ENCODE results near the gene CCNF. TPM values are rescaled to one million over a fixed set of nuclear protein-coding genes. Genes with fewer than 3 reads are reported as not detected.

Gene CCNF
- polyA plus RNA-seq, 4 donors: 7.8 to 11.9 (median 10.3) TPM

DNA sequence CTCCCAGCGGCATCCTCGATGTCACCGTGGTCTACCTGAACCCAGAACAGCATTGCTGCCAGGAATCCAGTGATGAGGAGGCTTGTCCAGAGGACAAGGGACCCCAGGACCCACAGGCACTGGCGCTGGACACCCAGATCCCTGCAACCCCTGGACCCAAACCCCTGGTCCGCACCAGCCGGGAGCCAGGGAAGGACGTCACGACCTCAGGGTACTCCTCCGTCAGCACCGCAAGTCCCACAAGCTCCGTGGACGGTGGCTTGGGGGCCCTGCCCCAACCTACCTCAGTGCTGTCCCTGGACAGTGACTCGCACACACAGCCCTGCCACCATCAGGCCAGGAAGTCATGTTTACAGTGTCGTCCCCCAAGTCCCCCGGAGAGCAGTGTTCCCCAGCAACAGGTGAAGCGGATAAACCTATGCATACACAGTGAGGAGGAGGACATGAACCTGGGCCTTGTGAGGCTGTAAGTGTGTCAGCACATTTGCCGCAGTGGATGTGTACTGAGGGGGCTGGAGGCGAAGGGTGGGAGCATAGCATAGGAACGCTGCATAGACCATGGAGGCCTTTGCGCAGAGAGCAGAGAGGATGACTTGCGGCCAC is 27.4 kb downstream of the CCNF start:
- no peak for DNase-seq (ENCODE audit: low read depth in 4 of 4, low spot score in 3 of 4)

DNA sequence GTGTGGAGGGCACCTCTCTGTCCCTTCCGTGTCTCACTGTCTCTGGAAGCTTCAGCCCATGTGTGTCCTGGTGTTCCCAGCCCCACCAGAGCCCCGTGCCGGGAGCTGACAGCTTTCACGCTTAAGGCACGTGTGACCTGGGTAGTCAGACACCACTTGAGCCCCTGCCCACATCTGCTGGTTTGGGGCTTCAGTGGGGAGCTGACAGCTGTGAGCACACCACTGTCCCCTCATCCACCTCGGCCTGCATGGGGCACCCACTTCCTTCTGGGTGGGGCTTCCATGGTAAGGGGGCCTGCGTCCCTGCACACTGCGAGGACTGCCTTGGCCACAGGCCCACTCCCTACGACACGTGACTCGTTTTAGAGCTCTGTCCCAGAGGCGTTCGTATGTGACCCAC is 28.0 kb downstream of the CCNF start:
- no peak for DNase-seq (ENCODE audit: low read depth in 4 of 4, low spot score in 3 of 4)

DNA sequence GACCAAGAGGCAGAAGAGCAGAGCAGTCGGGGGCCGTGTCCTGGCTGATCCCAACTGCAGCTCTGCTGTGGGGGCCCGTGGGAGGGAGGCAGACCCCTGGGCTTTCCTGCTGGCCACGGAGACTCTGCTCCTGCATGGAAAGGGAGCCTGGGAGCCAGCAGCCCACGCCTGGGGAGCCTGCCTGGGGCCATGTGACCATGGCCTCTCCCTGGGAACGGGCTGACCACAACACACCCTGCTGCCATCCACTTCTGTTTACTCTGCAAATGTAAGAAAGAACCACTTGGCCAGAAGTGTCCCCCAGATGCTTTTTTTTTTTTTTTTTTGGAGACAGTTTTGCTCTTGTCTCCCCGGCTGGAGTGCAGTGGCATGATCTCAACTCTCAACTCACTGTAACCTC is 28.7 kb downstream of the CCNF start:
- DNase-seq (ENCODE audit: low read depth in 4 of 4, low spot score in 3 of 4): no peak

DNA sequence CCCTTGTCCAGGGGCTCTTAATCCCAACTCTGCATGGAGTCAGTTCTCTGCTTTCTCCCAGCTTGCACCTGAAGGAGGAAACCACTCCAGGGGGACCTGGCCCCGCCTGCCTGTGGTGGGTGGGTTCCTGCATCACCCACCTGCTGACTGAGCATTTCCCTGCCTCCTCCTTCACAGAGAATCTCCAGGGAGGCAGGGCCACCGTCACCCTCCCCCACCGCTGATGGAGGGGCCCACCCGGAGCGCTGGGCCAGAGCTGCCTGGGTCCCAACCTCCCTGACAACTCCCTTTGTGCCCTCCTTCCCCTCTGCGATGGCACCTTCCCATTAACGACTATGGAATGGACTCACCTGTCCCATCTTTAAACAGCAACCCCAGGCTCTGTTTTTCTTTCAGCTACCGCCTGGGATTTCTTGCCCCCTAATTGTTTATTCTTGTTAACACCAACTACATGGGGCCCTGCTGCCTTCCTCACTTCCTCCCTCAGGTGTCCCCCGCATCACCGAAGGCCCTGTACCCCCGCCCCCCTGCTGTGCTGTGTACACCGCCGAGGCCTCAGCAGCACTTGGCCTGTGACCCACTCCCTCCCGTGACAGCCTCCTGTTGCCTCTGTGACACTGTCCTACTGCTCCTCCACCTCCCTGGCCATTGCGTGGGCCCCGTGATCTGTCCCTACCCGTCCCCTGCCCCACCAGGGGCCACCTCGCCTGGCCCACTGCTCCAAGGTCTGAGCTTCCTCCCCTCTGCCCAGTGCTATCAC is 29.8 kb downstream of the CCNF start:
- DNase-seq (ENCODE audit: low read depth in 4 of 4, low spot score in 3 of 4): no peak

DNA sequence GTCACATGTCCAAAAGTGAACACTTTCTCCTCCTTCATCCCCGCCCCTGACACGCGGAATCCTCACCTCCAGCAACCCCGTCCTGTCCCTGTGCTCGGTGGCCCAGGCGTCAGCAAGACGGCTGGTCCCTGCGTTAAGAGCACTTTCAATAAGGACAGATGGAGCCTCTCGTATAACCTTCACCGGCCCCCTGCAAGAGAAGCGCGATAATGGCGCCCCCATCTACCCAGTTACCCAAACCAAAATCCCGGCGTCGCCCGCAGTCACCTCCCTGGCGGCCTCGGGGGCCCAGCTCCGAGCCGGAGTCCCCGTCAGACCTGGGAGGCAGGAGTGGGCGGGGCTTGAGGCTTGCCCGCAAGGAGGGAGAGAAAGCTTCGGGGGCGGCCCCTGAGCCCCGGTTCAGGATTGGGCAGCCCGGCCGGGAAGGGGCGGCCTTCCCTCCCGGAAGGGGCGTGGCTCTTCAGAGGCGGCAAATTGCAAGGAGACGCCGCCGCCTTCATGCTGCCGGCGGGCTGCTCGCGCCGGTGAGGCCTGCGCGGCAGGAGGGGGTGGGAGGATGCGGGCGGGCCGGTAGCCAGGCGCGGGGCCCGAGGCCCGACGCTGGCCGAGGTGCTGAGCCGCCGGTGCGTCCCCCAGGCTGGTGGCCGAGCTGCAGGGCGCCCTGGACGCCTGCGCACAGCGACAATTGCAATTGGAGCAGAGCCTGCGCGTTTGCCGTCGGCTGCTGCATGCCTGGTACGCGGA is 30.6 kb downstream of the CCNF start, which contains the start of gene TEDC2:
Gene TEDC2, plus strand, starts transcription at position 463 of the 744 bp plus-strand sequence. Its CDS starts 36 bp downstream, at position 499.
- DNase-seq (ENCODE audit: low read depth in 4 of 4, low spot score in 3 of 4): peak; percentile 80 to 88 (median 84)

DNA sequence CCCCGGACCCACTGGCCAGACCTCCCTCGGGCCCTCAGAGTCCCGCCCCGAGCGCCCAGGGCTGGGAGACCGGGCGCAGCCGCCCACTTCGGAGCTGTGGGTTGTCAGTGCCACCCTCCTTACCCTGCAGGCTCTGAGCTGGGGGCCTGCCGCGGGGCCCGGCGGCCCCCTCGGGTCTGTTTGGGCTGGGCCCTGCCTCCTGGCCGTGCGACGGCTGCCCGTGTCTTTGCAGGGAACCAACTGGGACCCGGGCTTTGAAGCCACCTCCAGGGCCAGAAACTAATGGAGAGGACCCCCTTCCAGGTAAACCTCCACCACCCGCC is 31.1 kb downstream of the CCNF start:
- no peak for DNase-seq (ENCODE audit: low read depth in 4 of 4, low spot score in 3 of 4)

DNA sequence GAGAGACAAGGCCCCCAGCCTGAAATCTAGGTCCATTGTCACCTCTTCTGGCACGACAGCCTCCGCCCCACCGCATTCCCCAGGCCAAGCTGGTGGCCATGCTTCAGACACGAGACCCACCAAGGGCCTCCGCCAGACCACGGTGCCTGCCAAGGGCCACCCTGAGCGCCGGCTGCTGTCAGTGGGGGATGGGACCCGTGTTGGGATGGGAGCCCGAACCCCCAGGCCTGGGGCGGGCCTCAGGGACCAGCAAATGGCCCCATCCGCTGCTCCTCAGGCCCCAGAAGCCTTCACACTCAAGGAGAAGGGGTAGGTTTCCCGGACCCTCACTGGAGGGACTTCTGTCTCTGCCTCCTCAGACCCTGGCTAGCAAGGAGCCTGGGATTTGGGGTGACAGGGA is 31.7 kb downstream of the CCNF start:
- DNase-seq (ENCODE audit: low read depth in 4 of 4, low spot score in 3 of 4): no peak

DNA sequence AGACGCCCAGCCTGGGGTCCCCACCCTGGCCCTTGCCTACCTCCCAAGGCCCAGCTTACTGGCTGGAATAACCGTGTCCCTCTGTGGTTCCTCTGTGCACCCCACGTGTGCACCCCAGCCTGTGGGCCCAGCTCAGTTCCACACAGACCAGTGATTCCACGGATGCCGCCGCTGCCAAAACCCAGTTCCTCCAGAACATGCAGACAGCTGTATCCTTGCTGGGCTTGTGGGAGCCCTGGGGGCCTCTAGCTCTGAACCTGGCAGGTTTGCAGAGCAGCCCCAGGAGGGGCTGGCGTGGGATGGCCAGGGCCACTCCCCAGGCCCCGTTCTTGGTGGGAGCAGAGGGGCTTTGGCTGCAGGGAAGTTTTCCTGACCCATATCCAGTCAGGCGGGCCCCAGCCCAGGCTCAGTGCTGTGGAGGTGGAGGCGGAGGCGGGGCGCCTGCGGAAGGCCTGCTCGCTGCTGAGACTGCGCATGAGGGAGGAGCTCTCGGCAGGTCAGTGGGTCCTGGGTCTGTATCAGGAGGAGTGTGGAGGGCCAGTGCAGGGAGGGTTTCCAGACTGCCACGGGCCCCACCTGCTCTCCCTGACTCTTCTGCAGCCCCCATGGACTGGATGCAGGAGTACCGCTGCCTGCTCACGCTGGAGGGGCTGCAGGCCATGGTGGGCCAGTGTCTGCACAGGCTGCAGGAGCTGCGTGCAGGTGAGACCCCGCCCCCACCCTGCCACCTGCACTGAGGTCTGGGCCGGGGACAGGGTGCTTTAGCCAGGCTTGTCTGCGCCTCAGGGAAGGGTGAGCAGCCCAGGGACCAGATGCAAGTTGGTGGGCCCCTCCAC is 33.0 kb downstream of the CCNF start:
- DNase-seq (ENCODE audit: low read depth in 4 of 4, low spot score in 3 of 4): no peak

DNA sequence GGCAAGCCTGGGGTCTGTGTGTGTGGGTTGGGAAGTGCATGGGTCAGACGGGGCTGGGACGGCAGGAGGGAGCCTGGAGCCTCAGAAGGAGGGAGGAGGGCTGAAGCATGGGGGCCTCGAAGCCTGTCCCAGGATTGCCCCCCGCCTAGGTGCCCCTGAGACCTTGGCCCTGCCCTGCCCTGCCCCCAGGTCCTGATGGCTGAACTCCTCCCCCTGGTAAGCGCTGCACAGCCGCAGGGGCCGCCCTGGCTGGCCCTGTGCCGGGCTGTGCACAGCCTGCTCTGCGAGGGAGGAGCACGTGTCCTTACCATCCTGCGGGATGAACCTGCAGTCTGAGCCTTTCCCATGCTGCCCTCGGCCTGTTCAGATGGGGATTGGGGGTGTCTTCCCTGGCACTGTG is 35.1 kb downstream of the CCNF start:
- no peak for DNase-seq (ENCODE audit: low read depth in 4 of 4, low spot score in 3 of 4)

DNA sequence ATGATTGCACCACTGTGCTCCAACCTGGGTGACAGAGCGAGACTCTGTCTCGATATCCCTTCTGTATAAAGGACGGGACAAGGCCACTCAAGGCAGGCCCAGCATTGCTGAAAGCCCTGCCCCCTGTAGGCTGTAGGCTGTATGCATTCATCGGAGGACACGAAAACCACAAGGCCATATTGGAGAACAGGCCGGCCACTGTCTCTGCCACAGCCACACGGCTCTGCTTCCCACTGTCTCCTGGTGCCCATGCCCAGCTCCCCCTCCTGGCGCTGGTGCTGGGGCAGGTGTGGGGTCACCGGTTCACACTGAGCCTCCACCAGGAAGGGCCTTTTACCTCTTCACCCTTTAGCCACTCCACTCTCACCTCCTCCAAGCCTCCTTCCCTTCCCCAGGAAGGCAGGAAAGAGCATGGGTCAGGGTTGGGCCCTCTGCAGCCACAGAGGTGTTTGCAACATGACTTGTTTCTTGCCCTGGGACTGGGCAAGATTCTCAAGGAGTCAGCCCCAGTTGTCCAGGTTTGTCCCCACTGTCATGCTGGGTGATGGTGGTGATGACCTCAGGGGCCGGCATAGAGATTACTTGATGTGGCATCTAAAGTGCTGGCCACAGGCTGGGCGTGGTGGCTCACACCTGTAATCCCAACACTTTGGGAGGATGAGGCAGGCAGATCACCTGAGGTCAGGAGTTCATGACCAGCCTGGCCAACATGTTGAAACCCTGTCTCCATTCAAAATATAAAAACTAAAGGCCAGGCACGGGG is 36.6 kb downstream of the CCNF start:
- DNase-seq (ENCODE audit: low read depth in 4 of 4, low spot score in 3 of 4): no peak

DNA sequence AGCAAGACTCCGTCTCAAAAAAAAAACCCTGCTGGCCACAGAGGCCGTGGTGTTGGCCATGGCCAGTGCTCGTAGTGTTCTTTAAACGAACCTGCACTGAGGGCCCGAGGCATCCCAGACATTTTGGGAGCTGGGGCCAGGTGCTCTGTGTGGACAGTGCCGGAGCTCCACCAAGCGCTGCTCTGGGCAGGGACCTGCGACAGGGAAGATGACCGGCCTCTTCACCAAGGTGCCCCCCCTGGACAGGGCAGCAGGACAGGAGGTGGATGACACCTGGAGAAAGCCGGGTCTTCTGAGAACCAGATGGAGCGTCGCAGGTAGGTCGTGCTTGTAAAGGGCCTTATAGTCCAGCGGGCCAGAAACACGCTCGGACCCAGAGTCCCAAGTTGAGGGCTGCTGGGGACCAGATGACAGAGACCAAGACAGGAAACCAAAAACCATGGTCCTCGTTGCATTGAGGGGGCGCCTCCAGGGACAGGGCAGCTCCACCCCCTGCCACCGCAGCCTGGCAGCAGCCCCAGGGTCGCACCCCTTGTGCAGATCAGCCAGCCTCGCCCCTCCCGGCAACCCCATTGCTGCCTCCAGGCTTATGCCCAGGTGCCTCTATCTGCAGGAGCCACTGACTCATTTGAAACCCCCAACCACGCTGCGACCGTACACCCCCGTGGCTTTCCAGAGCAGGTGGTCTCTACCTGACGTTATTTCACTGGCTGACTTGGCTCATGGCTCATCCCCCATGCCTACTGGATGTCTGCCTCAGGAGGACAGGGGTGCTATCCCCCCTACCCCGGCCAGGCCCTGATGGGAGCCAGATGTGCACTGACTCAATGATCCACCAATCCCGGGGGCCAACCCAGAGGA is 37.6 kb downstream of the CCNF start:
- no peak for DNase-seq (ENCODE audit: low read depth in 4 of 4, low spot score in 3 of 4)

DNA sequence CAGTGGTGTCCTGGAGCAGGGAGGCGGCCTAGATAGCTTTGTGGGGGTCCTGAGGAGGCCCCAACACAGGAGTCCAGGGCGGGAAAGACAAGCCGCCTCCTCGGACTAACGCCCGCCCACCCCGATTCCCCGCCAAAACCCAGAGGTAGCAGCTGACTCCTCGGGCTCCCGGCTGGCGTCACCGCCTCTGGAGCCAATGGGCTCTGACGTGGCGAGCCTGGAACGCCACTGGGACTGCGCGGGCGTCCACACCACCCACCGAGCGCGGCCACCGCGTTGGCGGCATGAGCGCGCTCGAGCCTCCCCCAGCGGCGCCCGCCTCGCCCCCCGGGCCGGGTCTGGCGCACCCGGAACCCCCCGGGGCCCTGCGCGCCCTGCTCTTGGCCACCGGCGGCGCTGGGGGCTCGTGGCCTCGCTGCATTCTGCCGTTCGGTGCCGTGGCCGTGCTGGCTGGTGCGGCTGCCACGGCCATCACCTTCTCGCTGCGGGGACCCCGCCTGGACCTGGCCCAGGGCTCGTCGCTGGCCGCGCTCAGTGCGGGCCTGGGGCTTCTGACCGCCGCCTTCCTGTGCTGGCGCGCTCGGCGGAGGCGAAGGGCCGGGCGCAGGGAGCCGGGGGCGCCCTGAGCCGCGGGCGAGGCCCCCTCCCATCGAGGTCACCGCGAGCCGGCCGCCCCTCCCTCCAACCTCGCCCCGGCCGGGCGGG is 38.4 kb downstream of the CCNF start:
- no peak for DNase-seq (ENCODE audit: low read depth in 4 of 4, low spot score in 3 of 4)

DNA sequence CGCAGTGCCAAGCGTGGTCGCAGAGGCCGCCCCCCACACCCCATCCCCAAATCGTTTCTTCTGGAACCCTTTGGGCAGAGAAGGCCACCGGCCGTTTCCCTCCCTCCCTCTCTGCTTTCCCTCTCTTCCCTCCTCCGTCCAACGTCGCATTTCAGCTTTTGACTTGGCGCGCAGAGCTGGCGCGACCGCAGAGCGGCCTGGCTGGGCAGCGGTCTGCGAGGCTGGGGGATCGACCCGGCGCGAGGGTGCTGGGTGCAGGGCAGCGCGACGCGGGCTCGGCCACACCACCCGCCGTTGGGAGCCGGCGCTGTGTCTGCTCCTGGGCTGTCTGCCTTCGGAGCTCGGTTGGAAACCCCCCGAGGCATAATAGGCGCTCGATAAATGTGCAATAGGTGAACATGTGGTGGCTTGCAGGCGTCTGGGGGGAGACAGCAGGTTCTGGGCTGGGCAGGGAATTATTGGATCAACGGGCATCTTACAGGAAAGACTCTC is 39.0 kb downstream of the CCNF start:
- DNase-seq (ENCODE audit: low read depth in 4 of 4, low spot score in 3 of 4): no peak

DNA sequence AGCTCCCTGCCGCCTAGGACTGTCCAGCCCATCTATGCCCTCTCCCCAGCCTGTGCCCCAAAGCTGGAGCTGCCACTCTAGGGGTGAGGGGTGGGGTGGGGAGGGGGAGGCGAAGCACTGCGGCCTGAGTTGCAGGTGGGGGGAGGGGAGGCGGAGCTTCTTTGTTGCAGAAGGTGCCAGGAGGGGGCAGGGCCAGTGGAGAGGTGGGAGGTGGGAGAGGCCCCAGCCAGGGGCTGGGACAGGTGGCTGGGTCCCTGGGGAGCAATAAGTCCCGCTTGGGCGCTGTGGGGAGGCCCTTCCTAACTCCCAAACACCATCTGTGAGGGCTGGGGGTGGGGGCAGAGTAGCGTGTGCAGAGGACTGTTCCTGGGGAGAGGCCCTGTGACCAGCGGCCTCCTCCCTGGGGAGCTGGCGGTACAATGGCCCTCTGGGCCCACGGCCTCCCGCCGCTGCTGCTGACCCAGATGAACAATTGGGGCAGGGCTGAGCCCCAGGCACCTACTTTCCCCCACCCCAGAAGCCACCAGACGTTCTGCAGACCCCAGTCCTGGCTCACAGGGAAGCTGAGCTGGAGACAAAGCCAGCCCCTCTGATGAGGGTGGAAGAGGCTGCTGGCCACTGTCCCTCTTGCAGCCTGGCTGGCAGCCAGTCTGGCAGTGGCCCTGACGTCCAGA is 39.6 kb downstream of the CCNF start:
- DNase-seq (ENCODE audit: low read depth in 4 of 4, low spot score in 3 of 4): no peak

DNA sequence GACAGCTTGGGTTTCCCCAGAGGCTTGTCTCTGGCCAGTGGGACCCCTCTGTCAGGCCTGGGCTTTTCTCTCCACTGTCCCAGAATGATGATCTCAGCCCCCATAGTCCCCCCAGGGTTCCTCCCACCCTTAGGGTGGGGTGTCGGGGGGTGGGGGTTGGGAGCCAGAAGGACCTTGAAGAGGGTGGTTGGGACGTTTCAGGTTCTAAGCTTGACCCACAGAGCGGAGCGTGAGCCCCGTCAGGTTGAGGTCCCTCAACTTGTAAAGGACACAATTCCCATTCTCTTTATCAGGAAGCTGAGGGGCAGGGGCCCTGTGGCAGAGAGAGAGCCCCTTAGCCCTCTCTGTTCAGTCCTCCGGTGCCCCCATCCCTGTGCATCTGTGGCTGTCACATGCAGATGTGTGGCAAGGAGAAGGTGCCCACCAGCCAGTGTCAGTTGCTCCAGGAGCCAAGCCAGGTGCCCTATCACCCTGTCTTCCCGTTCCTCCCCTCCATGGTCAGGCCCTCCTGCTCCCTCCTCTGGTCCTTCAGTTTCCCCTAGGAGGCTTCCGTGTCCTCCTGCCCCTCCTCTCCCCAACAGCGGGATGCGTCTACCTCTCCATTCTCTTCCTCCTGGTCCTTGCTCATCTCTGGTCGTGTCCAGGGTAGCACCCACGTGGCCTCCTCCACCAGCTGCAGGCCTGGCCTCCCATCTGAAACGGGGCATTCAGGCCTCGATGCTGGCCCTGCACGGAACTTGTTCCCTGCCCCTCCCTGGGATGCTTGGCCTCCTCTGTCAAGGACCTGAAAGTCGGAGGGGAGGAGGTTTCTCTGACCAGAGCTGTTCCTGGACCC is 40.4 kb downstream of the CCNF start:
- no peak for DNase-seq (ENCODE audit: low read depth in 4 of 4, low spot score in 3 of 4)

DNA sequence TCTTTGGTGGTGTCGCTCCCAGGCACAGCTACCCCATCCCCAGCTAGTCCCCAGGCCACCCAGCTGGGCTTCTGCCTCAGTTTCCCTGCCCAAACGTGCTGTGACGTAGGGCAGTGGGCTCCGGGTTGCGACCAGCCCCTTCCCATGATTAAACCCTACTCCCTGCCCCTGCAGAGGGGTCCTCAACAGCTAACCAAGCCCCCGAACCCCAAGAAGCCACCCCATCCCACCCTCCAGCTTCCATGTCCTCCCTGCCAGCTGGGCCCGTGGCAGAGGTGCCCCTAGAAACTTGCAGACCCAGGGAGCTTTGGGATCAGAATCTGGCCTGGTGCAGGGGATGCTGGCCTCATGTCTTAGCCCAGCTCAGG is 41.0 kb downstream of the CCNF start:
- DNase-seq (ENCODE audit: low read depth in 4 of 4, low spot score in 3 of 4): no peak

DNA sequence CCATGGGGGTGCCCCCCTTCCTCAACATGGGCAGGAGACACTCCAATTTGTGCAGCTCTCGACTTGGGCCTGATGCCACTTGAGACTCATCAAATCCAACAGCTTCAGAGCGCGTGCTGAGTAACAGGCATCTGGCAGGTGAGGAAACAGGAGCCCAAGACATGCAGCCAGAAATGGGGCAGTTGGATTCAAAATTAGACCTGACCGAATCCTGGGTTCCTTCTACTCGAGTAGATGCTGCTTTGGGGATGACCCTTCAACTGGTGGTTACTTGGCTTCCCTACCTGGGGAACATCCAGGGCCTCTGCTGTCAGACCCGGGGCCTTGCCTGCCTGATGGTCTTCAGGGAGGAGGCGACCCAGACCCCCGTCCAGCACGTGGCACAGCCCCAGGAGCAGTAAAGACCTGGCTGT is 41.4 kb downstream of the CCNF start:
- no peak for DNase-seq (ENCODE audit: low read depth in 4 of 4, low spot score in 3 of 4)

All from left renal pelvis (tissue), 4 donors.